ENCODE results near the gene EED. TPM values are rescaled to one million over a fixed set of nuclear protein-coding genes. Genes with fewer than 3 reads are reported as not detected.

EED gene
- total RNA-seq, 1 experiment from 2014 or later: 24.4 TPM

GRCh38 chr11:86206337-86206695 lies 38.2 kb upstream of the EED start:
- TF ChIP-seq CTCF (IDR thresholded peaks at IDR 0.05; ENCODE audit: unreplicated experiment): no peak
- CTCF ChIA-PET: no interaction called here
- no TSS peak for BruUV-seq (replicated peaks)
- Mint-ChIP-seq H3K36me3 (ENCODE audit: insufficient read depth, unreplicated experiment) (no peaks in the 10 kb centered on the region), H3K27me3 (ENCODE audit: unreplicated experiment) (no peaks in the 10 kb centered on the region), H3K4me3 (ENCODE audit: low read depth, unreplicated experiment) (no peak overlapping the region), H3K4me1 (ENCODE audit: low read depth, unreplicated experiment) (no peaks in the 10 kb centered on the region), H3K27ac (ENCODE audit: unreplicated experiment) (no peak overlapping the region), H3K9me3 (ENCODE audit: low read depth, unreplicated experiment) (no peaks in the 10 kb centered on the region)
- DNase-seq: no peak
- intact Hi-C loops (cut with micrococcal nuclease; ENCODE audit: unreplicated experiment): no loop called here

GRCh38 chr11:86207413-86207812 lies 37.1 kb upstream of the EED start:
- intact Hi-C loops (cut with micrococcal nuclease; ENCODE audit: unreplicated experiment): no loop called here
- TF ChIP-seq CTCF (IDR thresholded peaks at IDR 0.05; ENCODE audit: unreplicated experiment): no peak
- H3K27me3 Mint-ChIP-seq (ENCODE audit: unreplicated experiment): no peaks in the 10 kb centered on the region
- no peaks in the 10 kb centered on the region for H3K36me3 Mint-ChIP-seq (ENCODE audit: insufficient read depth, unreplicated experiment)
- H3K9me3 Mint-ChIP-seq (ENCODE audit: low read depth, unreplicated experiment): no peaks in the 10 kb centered on the region
- no peaks in the 10 kb centered on the region for H3K4me1 Mint-ChIP-seq (ENCODE audit: low read depth, unreplicated experiment)
- CTCF ChIA-PET: no interaction called here
- no peak overlapping the region for H3K27ac Mint-ChIP-seq (ENCODE audit: unreplicated experiment)
- DNase-seq: no peak
- H3K4me3 Mint-ChIP-seq (ENCODE audit: low read depth, unreplicated experiment): no peak overlapping the region
- no TSS peak for BruUV-seq (replicated peaks)

- Mint-ChIP-seq H3K4me3 (ENCODE audit: low read depth, unreplicated experiment) (no peak overlapping the region), H3K27ac (ENCODE audit: unreplicated experiment) (no peak overlapping the region), H3K27me3 (ENCODE audit: unreplicated experiment) (no peaks in the 10 kb centered on the region), H3K9me3 (ENCODE audit: low read depth, unreplicated experiment) (no peaks in the 10 kb centered on the region), H3K36me3 (ENCODE audit: insufficient read depth, unreplicated experiment) (no peaks in the 10 kb centered on the region), H3K4me1 (ENCODE audit: low read depth, unreplicated experiment) (no peaks in the 10 kb centered on the region)
- no TSS peak for BruUV-seq (replicated peaks)
- CTCF ChIA-PET: no interaction called here
- no peak for TF ChIP-seq CTCF (IDR thresholded peaks at IDR 0.05; ENCODE audit: unreplicated experiment)
- intact Hi-C loops (cut with micrococcal nuclease; ENCODE audit: unreplicated experiment): no loop called here
- no peak for DNase-seq
Measured at GRCh38 chr11:86208572-86208971, 36.0 kb upstream of the EED start.

- peaks cover 8% of the 10 kb centered on the region for H3K4me1 Mint-ChIP-seq (ENCODE audit: low read depth, unreplicated experiment)
- no peak overlapping the region for H3K27ac Mint-ChIP-seq (ENCODE audit: unreplicated experiment)
- H3K9me3 Mint-ChIP-seq (ENCODE audit: low read depth, unreplicated experiment): no peaks in the 10 kb centered on the region
- H3K27me3 Mint-ChIP-seq (ENCODE audit: unreplicated experiment): no peaks in the 10 kb centered on the region
- TF ChIP-seq CTCF (IDR thresholded peaks at IDR 0.05; ENCODE audit: unreplicated experiment): no peak
- CTCF ChIA-PET: no interaction called here
- no peaks in the 10 kb centered on the region for H3K36me3 Mint-ChIP-seq (ENCODE audit: insufficient read depth, unreplicated experiment)
- no peak overlapping the region for H3K4me3 Mint-ChIP-seq (ENCODE audit: low read depth, unreplicated experiment)
- no TSS peak for BruUV-seq (replicated peaks)
- DNase-seq: no peak
- intact Hi-C loops (cut with micrococcal nuclease; ENCODE audit: unreplicated experiment): loop anchor here (5.0 to 10.0 kb wide), 2 partner anchors 168 to 355 kb away; partner anchors contain the start of gene CCDC83
Measured at GRCh38 chr11:86209806-86210657, 34.5 kb upstream of the EED start.
